HG03378 (cell line): ENCODE results near the gene SRGAP3.
"Not testable (repeated sequence)": the region's sequence is repeated elsewhere in the genome, so short reads cannot be mapped to it uniquely, and the experiment has no call there.

ENCODE experiments used
- ATAC-seq: cut with Tn5 transposase; IDR thresholded peaks from one replicate; pipeline ENCODE4 v1.9.1; 2021; ENCODE audit warnings: mild to moderate bottlenecking, moderate library complexity; ENCODE audit not compliant: unreplicated experiment

Gene SRGAP3

GRCh38 chr3:9098716-9099675, 150.4 kb downstream of the SRGAP3 start:
- ATAC-seq = no peak

- no peak for ATAC-seq
Observed at GRCh38 chr3:9097495-9097894, 152.0 kb downstream of the SRGAP3 start.

- ATAC-seq = no peak
Observed at GRCh38 chr3:9091486-9092235, 157.8 kb downstream of the SRGAP3 start.

GRCh38 chr3:9088441-9089353, 160.7 kb downstream of the SRGAP3 start:
- ATAC-seq = no peak

GRCh38 chr3:9087831-9088413, 161.5 kb downstream of the SRGAP3 start:
- ATAC-seq = no peak

- ATAC-seq = not testable (repeated sequence)
Observed at GRCh38 chr3:9085428-9085827, 164.0 kb downstream of the SRGAP3 start.

GRCh38 chr3:9081184-9081818, 168.1 kb downstream of the SRGAP3 start:
- no peak for ATAC-seq

GRCh38 chr3:9080163-9080562, 169.3 kb downstream of the SRGAP3 start:
- ATAC-seq = no peak

GRCh38 chr3:9079676-9080075, 169.8 kb downstream of the SRGAP3 start:
- no peak for ATAC-seq

- no peak for ATAC-seq
Observed at GRCh38 chr3:9078561-9079240, 170.7 kb downstream of the SRGAP3 start.

- no peak for ATAC-seq
Observed at GRCh38 chr3:9077029-9077428, 172.4 kb downstream of the SRGAP3 start.

- no peak for ATAC-seq
Observed at GRCh38 chr3:9075762-9076161, 173.7 kb downstream of the SRGAP3 start.

GRCh38 chr3:9074079-9074478, 175.4 kb downstream of the SRGAP3 start:
- ATAC-seq = no peak

- no peak for ATAC-seq
Observed at GRCh38 chr3:9072667-9073009, 176.8 kb downstream of the SRGAP3 start.

- ATAC-seq = no peak
Observed at GRCh38 chr3:9071936-9072666, 177.3 kb downstream of the SRGAP3 start.

GRCh38 chr3:9070961-9071360, 178.5 kb downstream of the SRGAP3 start:
- no peak for ATAC-seq

GRCh38 chr3:9069971-9070370, 179.5 kb downstream of the SRGAP3 start:
- no peak for ATAC-seq

GRCh38 chr3:9068051-9068450, 181.4 kb downstream of the SRGAP3 start:
- ATAC-seq = no peak
